ENCODE data around the gene DTD1. TPM values are rescaled to one million over a fixed set of nuclear protein-coding genes. Genes with fewer than 3 reads are reported as not detected.

The DTD1 gene
- total RNA-seq, 4 donors from 2014 or later = 20.6 to 35.7 (median 26.7) TPM

DNA sequence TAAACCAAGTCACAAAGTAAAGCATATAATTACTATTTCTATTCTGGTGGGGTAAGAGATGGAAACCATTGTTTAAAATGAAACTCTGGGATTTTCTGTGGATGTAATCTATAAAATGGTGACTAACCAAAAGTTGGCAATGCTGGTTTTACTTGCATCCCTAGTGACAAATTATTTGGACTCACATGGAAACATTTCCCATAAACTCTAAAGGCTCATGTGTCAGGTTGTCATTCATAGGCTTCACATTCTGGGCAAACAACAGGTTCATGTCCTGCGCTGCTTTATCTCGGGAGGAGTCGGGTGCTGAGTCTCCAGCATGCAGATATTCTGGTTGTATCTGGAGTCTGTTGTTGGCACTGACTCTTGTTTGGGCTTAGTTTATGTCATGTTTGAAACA lies 127.7 kb downstream of the DTD1 start:
- TF ChIP-seq, protein P1, sequence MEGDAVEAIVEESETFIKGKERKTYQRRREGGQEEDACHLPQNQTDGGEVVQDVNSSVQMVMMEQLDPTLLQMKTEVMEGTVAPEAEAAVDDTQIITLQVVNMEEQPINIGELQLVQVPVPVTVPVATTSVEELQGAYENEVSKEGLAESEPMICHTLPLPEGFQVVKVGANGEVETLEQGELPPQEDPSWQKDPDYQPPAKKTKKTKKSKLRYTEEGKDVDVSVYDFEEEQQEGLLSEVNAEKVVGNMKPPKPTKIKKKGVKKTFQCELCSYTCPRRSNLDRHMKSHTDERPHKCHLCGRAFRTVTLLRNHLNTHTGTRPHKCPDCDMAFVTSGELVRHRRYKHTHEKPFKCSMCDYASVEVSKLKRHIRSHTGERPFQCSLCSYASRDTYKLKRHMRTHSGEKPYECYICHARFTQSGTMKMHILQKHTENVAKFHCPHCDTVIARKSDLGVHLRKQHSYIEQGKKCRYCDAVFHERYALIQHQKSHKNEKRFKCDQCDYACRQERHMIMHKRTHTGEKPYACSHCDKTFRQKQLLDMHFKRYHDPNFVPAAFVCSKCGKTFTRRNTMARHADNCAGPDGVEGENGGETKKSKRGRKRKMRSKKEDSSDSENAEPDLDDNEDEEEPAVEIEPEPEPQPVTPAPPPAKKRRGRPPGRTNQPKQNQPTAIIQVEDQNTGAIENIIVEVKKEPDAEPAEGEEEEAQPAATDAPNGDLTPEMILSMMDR (IDR thresholded peaks at IDR 0.05) = no peak
- no peak for ATAC-seq (ENCODE audit: low FRiP score)
- DNase-seq (ENCODE audit: low spot score) = no peak

DNA sequence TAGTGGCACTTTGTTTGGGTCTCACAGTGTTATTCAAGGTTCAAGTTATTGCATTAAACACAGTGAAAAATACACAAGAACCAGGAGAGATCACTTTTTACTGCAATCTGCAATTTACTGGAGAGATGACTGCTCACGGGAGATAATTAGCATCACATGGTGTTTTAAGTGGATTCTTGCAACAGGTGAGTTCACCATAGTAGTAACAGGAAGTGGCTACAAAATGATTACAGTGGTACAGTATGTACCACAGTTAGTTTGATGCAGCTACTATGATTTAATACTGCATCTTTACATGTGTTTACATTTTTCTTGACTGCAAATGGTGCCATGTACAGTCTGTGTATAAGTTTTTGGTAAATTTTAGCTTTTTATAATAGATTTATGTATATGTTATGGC lies 129.2 kb downstream of the DTD1 start:
- DNase-seq (ENCODE audit: low spot score) = no peak
- TF ChIP-seq, protein P1 (IDR thresholded peaks at IDR 0.05) = no peak
- ATAC-seq (ENCODE audit: low FRiP score) = no peak

DNA sequence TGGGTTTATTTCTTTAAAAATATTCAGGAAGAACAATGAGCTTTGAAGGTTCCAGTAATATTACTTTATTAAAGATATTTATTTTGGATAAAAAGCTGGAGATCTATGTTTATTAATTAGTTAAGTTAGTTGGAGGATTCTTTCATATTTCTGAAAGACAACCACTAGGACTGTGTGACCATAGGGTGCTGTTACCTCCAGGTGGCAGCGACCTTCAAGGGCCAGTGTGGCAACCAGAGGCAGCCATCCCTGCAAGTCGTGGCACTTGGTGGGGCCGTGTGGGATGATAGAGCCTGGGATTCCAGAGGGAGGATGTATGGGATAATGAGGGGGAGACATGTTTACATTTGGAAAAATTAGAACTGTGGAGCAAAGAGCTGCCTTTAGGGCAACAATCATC lies 130.3 kb downstream of the DTD1 start:
- TF ChIP-seq, protein P1 (IDR thresholded peaks at IDR 0.05) = no peak
- no peak for DNase-seq (ENCODE audit: low spot score)
- ATAC-seq (ENCODE audit: low FRiP score) = no peak

DNA sequence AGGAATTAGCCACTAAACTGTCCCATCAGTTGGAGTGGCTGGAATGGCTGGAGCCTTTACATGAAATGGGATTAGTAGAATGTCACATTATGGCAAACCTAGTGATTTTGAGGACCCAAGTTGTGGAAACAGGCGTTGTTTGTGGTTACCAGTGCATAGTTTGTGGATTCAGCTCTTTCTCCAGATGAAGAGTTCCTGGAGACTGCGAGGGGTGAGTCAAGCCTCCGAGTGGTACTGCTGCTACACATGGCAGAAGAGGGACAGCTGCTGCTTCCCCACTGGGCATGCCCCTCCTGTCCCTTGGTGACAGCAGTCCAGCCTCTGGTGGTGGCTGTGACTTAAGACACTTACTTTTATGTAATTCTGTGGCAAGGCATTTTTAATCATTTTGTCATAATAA lies 131.6 kb downstream of the DTD1 start:
- DNase-seq (ENCODE audit: low spot score) (no peak), ATAC-seq (ENCODE audit: low FRiP score) (no peak)
- TF ChIP-seq, protein P1 (IDR thresholded peaks at IDR 0.05) = no peak

DNA sequence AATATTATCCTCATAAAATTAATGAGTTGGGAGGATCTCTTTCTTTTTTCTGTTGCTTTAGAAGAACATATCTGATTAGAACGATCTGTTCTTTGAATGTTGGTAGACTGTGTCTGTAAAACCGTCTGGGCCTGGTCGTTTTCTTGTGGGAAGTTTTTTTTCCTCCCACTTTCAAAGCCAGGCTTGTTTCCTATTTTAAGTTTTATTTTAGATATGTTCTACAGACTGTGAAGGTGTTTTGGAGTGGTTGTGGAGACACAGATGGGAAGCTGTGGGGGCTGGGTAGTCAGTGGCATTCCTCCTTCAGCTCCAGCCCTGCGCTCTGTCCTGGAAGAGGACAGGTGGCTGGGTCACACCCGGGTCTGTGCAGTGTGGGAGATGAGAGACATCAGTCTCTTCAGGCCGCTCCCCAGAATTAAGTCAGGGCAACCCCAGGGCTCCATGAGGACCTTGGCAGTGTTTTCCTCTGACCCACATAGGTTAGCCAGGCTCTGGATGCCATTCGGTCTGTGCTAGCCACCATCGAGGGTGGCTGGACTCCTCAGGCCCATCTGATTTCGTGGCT lies 133.8 kb downstream of the DTD1 start:
- TF ChIP-seq, protein P1 (IDR thresholded peaks at IDR 0.05) = no peak
- ATAC-seq (ENCODE audit: low FRiP score) = no peak
- DNase-seq (ENCODE audit: low spot score) = no peak

DNA sequence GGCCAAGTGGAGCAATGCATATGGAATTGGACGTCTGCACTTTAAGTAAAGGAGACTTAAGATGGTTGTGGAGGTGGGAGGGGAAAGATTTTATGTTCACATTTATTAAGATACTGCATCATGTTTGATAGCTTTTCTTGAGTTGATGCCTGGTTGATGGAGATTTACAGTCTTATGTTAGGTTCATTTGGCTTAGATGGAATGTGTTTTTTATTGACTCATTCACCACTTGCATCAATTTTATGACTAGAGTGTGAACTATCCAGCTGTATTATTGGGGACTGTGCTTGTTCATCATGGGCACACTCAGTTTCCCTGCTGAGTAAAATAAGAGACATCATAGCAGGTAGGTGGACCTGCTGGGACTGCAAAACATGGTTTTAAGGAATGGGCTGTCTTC lies 134.5 kb downstream of the DTD1 start:
- TF ChIP-seq, protein P1 (IDR thresholded peaks at IDR 0.05) = no peak
- no peak for DNase-seq (ENCODE audit: low spot score)
- ATAC-seq (ENCODE audit: low FRiP score) = no peak

DNA sequence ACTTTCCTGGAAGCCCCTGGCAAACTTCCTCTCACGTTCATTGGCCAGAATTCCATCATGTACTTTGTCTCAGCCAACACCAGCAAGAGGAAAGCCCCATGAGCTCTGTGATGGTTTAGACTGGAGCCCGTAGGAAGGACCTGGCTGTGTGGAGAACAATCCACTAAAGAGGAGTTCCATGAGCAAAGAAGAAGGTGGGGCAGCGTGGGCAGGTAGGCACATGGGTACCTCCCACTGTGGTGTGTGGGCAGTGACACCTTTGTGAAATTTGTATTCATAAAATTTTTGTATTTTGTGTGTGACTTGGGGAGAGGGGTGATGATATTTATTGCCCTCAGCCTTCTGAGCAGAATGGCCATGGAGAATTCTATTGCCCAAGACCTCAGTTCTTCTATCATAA lies 136.2 kb downstream of the DTD1 start:
- DNase-seq (ENCODE audit: low spot score) (no peak), ATAC-seq (ENCODE audit: low FRiP score) (no peak)
- TF ChIP-seq, protein P1 (IDR thresholded peaks at IDR 0.05) = no peak

All from omental fat pad (tissue), 4 donors.